K562 (cell line): ENCODE data around the gene LTA. TPM values are rescaled to one million over a fixed set of nuclear protein-coding genes. Genes with fewer than 3 reads are reported as not detected.
A peak's percentile ranks its signal among the peaks of the same experiment; 100 is the strongest.

Source experiments
- BACH1 ChIP-seq: fragments of 200-800 bp; sonication (Bioruptor generic); IDR thresholded peaks from 2 replicates; pipeline ENCODE4 v1.6.1; 2016; ENCODE audit warnings: missing genetic modification characterization, missing compliant biosample characterization
- CBFA2T2 ChIP-seq: fragments of 450-650 bp; conservative IDR thresholded peaks from 2 replicates; pipeline ENCODE4 v1.6.1; 2017; ENCODE audit warnings: mild to moderate bottlenecking
- HINFP ChIP-seq: fragments of 450-650 bp; conservative IDR thresholded peaks from 2 replicates; pipeline ENCODE4 v1.6.1; 2016; ENCODE audit warnings: missing genetic modification characterization, low read depth, mild to moderate bottlenecking, control low read depth, missing compliant biosample characterization
- HMG20B ChIP-seq: fragments of 250-450 bp; sonication (Bioruptor Pico); IDR thresholded peaks from 2 replicates; pipeline ENCODE4 v1.5.0; 2021; ENCODE audit warnings: mild to moderate bottlenecking
- NCOA4 ChIP-seq: fragments of 450-650 bp; IDR thresholded peaks from 2 replicates; pipeline ENCODE4 v1.6.1; 2018; ENCODE audit warnings: mild to moderate bottlenecking; ENCODE audit not compliant: partially characterized antibody
- SIN3B ChIP-seq: fragments of 450-650 bp; IDR thresholded peaks from 2 replicates; pipeline ENCODE4 v1.6.1; 2017; ENCODE audit warnings: low read depth, mild to moderate bottlenecking, moderate library complexity
- SMARCA5 ChIP-seq: fragments of 450-650 bp; IDR thresholded peaks from 2 replicates; pipeline ENCODE4 v1.6.1; 2016
- SNIP1 ChIP-seq: fragments of 450-650 bp; IDR thresholded peaks from 2 replicates; pipeline ENCODE4 v1.7.1; 2017; ENCODE audit warnings: low read depth, mild to moderate bottlenecking
- ZBTB26 ChIP-seq: fragments of 450-650 bp; formaldehyde crosslinking; IDR thresholded peaks from 2 replicates; pipeline ENCODE4 v1.4.0; 2022; ENCODE audit warnings: missing genetic modification characterization
- ZFP91 ChIP-seq: sonication (generic); formaldehyde crosslinking; IDR thresholded peaks from 2 replicates; pipeline ENCODE4 v1.8.0; 2022; ENCODE audit warnings: mild to moderate bottlenecking, missing genetic modification reagents
- ZMIZ1 ChIP-seq, 2 experiments: fragments of 150-350 bp in 1 of 2; IDR thresholded peaks; 2 replicates each; pipeline ENCODE4 v1.6.1; 2012 to 2016; ENCODE audit warnings: low read depth in 2 of 2, low read length in 2 of 2, mild to moderate bottlenecking in 1 of 2, moderate library complexity in 1 of 2
- ZNF561 ChIP-seq: fragments of 450-650 bp; formaldehyde crosslinking; conservative IDR thresholded peaks from 2 replicates; pipeline ENCODE4 v1.4.0; 2020; ENCODE audit warnings: mild to moderate bottlenecking, moderate library complexity
- ZNF639 ChIP-seq, 2 experiments: fragments of 200-800 bp in 1 of 2; sonication (Bioruptor generic) in 1 of 2; sonication (generic) in 1 of 2; formaldehyde crosslinking in 1 of 2; IDR thresholded peaks in 1 of 2; conservative IDR thresholded peaks in 1 of 2; 2 replicates each; pipeline versions ENCODE4 v1.5.0 to v1.6.1; 2016 to 2020; ENCODE audit warnings: missing compliant biosample characterization in 1 of 2, missing genetic modification characterization in 1 of 2, missing genetic modification reagents in 1 of 2
- ZNF668 ChIP-seq: fragments of 250-450 bp; sonication (Bioruptor Pico); IDR thresholded peaks from 2 replicates; pipeline ENCODE4 v1.8.0; 2022; ENCODE audit warnings: mild to moderate bottlenecking, inconsistent platforms
- ZNF79 ChIP-seq: fragments of 250-450 bp; sonication (Bioruptor Pico); IDR thresholded peaks from 2 replicates; pipeline ENCODE4 v1.4.0; 2020; ENCODE audit warnings: low read depth, mild to moderate bottlenecking, moderate library complexity
- ZSCAN32 ChIP-seq: fragments of 450-650 bp; formaldehyde crosslinking; IDR thresholded peaks from 2 replicates; pipeline ENCODE4 v1.4.0; 2020; ENCODE audit warnings: mild to moderate bottlenecking, moderate library complexity
- polyA plus RNA-seq, 8 experiments: library from polyadenylated mRNA; depleted of rRNA in 4 of 8; stranded (reverse) in 5 of 8; unstranded in 3 of 8; fragments of >200 nt; fragmentation: Nextera tagmentation in 2 of 8; fragmentation: Illumina TruSeq in 1 of 8; extraction: Ambion mirVana in 2 of 8; extraction: Trizol in 1 of 8; gene quantifications; 2 replicates each; pipeline versions ENCODE4 v1.2.1 to v1.2.3, GENCODE V29; 2011 to 2014; ENCODE audit warnings: inconsistent platforms in 1 of 8, missing spikeins in 1 of 8
- total RNA-seq, 7 experiments: library from RNA; depleted of rRNA in 6 of 7; stranded (reverse); fragments of >200 nt in 6 of 7; fragmentation: Illumina TruSeq in 2 of 7; extraction: Trizol in 2 of 7; gene quantifications; 2 replicates each; pipeline versions ENCODE4 v1.2.1 to v1.2.3, GENCODE V29; 2011 to 2021; ENCODE audit warnings: low replicate concordance in 1 of 7

LTA gene
- total and polyA plus RNA-seq, 9 of the 15 experiments (the other 6 are each of a cell fraction or from before 2014, with no cell fraction given): 0.80 TPM; not detected in 8

- TF ChIP-seq ZBTB26 (CRISPR knock-in tag) (no peak), SNIP1 (no peak), ZMIZ1 (IDR thresholded peaks at IDR 0.05; ENCODE audit: low read depth in 2 of 2, low read length in 2 of 2) (no peak), ZNF79 (no peak), HMG20B (CRISPR knock-in tag) (no peak), CBFA2T2 (no peak), SIN3B (no peak), BACH1 (tag) (no peak), ZNF668 (CRISPR knock-in tag) (no peak), ZNF639 (CRISPR knock-in tag; conservative IDR thresholded peaks at IDR 0.05 in 1 of 2, IDR thresholded peaks at IDR 0.05 in 1 of 2) (0 out of 4 replicates have a peak, but pooled peaks of 1 of the 2 experiments have one; percentile 32), NCOA4 (no peak), ZFP91 (CRISPR knock-in tag) (no peak), ZNF561 (CRISPR knock-in tag) (no peak), HINFP (tag) (no peak), SMARCA5 (no peak), ZSCAN32 (no peak)
These were observed 37.7 kb downstream of the LTA start (continued) for GRCh38 chr6:31609519-31610406.
